ENCODE data around the gene KIF2C.

DNA sequence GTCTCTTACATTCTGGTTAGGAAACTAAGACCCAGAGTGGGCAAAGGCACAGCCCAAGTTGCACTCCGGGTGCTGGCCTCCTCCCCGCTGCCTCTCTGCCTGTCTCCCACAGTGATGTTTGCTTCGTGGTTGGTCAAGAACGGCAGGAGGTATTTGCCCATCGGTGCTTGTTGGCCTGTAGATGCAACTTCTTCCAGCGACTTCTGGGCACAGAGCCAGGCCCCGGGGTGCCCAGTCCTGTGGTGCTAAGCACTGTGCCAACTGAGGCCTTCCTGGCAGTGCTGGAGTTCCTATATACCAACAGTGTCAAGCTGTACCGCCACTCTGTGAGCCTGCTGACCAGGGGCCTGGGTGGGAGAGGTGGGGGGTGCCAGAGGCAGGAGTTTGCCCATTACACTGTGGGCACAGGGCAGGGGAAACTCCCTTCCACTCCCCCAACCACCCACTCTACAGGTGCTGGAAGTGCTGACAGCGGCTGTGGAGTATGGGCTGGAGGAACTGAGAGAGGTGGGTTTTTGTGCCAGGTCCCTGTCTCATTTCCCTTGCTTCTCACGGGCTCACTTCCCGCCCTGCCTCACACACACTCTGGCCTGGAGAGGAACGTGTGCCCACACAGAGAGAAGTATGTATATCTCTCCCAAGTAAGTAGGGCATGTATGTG is 70.6 kb downstream of the KIF2C start:
- TF ChIP-seq, protein P1, sequence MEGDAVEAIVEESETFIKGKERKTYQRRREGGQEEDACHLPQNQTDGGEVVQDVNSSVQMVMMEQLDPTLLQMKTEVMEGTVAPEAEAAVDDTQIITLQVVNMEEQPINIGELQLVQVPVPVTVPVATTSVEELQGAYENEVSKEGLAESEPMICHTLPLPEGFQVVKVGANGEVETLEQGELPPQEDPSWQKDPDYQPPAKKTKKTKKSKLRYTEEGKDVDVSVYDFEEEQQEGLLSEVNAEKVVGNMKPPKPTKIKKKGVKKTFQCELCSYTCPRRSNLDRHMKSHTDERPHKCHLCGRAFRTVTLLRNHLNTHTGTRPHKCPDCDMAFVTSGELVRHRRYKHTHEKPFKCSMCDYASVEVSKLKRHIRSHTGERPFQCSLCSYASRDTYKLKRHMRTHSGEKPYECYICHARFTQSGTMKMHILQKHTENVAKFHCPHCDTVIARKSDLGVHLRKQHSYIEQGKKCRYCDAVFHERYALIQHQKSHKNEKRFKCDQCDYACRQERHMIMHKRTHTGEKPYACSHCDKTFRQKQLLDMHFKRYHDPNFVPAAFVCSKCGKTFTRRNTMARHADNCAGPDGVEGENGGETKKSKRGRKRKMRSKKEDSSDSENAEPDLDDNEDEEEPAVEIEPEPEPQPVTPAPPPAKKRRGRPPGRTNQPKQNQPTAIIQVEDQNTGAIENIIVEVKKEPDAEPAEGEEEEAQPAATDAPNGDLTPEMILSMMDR (IDR thresholded peaks at IDR 0.05) = no peak
- TF ChIP-seq SIN3A (IDR thresholded peaks at IDR 0.05; ENCODE audit: borderline replicate concordance, insufficient read depth, low read depth, low read length) (no peak), POLR2AphosphoS5 (IDR thresholded peaks at IDR 0.05; ENCODE audit: low read depth, low read length) (no peak)
- TF ChIP-seq, protein P2, sequence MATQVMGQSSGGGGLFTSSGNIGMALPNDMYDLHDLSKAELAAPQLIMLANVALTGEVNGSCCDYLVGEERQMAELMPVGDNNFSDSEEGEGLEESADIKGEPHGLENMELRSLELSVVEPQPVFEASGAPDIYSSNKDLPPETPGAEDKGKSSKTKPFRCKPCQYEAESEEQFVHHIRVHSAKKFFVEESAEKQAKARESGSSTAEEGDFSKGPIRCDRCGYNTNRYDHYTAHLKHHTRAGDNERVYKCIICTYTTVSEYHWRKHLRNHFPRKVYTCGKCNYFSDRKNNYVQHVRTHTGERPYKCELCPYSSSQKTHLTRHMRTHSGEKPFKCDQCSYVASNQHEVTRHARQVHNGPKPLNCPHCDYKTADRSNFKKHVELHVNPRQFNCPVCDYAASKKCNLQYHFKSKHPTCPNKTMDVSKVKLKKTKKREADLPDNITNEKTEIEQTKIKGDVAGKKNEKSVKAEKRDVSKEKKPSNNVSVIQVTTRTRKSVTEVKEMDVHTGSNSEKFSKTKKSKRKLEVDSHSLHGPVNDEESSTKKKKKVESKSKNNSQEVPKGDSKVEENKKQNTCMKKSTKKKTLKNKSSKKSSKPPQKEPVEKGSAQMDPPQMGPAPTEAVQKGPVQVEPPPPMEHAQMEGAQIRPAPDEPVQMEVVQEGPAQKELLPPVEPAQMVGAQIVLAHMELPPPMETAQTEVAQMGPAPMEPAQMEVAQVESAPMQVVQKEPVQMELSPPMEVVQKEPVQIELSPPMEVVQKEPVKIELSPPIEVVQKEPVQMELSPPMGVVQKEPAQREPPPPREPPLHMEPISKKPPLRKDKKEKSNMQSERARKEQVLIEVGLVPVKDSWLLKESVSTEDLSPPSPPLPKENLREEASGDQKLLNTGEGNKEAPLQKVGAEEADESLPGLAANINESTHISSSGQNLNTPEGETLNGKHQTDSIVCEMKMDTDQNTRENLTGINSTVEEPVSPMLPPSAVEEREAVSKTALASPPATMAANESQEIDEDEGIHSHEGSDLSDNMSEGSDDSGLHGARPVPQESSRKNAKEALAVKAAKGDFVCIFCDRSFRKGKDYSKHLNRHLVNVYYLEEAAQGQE (IDR thresholded peaks at IDR 0.05; ENCODE audit: insufficient read depth in 1 of 2, low read depth in 2 of 2, low read length in 1 of 2) = no peak

Data from Panc1 (cell line).